Measurements from ENCODE around the gene GAS7.
A peak's percentile ranks its signal among the peaks of the same experiment; 100 is the strongest.

The GAS7 gene

GRCh38 chr17:10216213-10216938 lies 18.0 kb upstream of the GAS7 start:
- no peak overlapping the region for H3K4me3 ChIP-seq (replicated peaks; ENCODE audit: low read depth, low read length)
- no peak for DNase-seq (ENCODE audit: low read depth)
- TF ChIP-seq, protein P1, sequence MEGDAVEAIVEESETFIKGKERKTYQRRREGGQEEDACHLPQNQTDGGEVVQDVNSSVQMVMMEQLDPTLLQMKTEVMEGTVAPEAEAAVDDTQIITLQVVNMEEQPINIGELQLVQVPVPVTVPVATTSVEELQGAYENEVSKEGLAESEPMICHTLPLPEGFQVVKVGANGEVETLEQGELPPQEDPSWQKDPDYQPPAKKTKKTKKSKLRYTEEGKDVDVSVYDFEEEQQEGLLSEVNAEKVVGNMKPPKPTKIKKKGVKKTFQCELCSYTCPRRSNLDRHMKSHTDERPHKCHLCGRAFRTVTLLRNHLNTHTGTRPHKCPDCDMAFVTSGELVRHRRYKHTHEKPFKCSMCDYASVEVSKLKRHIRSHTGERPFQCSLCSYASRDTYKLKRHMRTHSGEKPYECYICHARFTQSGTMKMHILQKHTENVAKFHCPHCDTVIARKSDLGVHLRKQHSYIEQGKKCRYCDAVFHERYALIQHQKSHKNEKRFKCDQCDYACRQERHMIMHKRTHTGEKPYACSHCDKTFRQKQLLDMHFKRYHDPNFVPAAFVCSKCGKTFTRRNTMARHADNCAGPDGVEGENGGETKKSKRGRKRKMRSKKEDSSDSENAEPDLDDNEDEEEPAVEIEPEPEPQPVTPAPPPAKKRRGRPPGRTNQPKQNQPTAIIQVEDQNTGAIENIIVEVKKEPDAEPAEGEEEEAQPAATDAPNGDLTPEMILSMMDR (IDR thresholded peaks at IDR 0.05; ENCODE audit: low read length, missing control alignments): no peak

GRCh38 chr17:10215286-10215685 lies 16.9 kb upstream of the GAS7 start:
- TF ChIP-seq, protein P1 (IDR thresholded peaks at IDR 0.05; ENCODE audit: low read length, missing control alignments): no peak
- no peak for DNase-seq (ENCODE audit: low read depth)
- no peak overlapping the region for H3K4me3 ChIP-seq (replicated peaks; ENCODE audit: low read depth, low read length)

GRCh38 chr17:10211666-10212065 lies 13.3 kb upstream of the GAS7 start:
- no peak overlapping the region for H3K4me3 ChIP-seq (replicated peaks; ENCODE audit: low read depth, low read length)
- TF ChIP-seq, protein P1 (IDR thresholded peaks at IDR 0.05; ENCODE audit: low read length, missing control alignments): no peak
- no peak for DNase-seq (ENCODE audit: low read depth)

GRCh38 chr17:10210151-10210574 lies 11.8 kb upstream of the GAS7 start:
- TF ChIP-seq, protein P1 (IDR thresholded peaks at IDR 0.05; ENCODE audit: low read length, missing control alignments): no peak
- no peak overlapping the region for H3K4me3 ChIP-seq (replicated peaks; ENCODE audit: low read depth, low read length)
- peak; percentile 65 for DNase-seq (ENCODE audit: low read depth)

DNA sequence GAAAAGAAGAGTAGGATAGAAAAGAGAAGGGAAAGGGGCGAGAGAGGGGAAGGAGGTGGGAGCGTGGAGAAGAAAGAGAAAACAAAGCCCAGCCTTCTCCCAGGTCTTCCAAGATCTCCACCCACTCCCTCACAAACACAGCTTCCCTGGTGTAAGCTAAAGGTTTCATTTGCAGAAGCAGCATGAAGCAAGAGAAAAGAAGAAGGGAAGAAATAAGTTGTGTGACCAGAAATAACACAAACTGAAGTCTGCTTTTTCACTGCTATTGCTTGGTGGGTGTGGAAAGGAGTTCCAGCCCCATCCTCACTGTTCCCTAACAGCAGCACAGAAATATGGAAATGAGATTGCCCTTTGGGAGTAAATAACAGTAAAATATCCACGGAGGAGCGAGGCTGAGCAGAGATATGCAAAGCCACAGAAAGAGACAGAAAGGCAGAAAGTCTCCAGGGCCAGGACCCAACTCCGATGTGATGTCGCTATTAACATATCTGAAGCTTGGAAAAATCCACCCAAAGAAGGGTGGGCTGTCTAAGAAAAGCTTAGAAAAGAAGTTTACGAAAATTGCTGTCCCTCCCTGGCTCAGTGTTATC lies 10.3 kb upstream of the GAS7 start:
- H3K4me3 ChIP-seq (replicated peaks; ENCODE audit: low read depth, low read length): no peak overlapping the region
- DNase-seq (ENCODE audit: low read depth): no peak
- TF ChIP-seq, protein P1 (IDR thresholded peaks at IDR 0.05; ENCODE audit: low read length, missing control alignments): no peak

- no peak for DNase-seq (ENCODE audit: low read depth)
- no peak overlapping the region for H3K4me3 ChIP-seq (replicated peaks; ENCODE audit: low read depth, low read length)
- TF ChIP-seq, protein P1 (IDR thresholded peaks at IDR 0.05; ENCODE audit: low read length, missing control alignments): no peak
Observed at GRCh38 chr17:10207153-10207552, 8.7 kb upstream of the GAS7 start.

Measured in fibroblast of pulmonary artery (primary cell).